GM23338 (cell line): ENCODE measurements around the gene WFDC9. TPM values are rescaled to one million over a fixed set of nuclear protein-coding genes. Genes with fewer than 3 reads are reported as not detected.
"Not testable (repeated sequence)": the region's sequence is repeated elsewhere in the genome, so short reads cannot be mapped to it uniquely, and the experiment has no call there.

ENCODE experiments used
- ATAC-seq: fragments of 200-7000 bp; cut with Tn5 transposase; 3 replicates; pipeline ENCODE4 v1.9.1; 2020
- DNase-seq: peaks from one replicate; pipeline ENCODE4 v3.0.0-alpha.2; 2015; ENCODE audit warnings: low spot score
- H2AFZ ChIP-seq: fragments of 200-600 bp; sonication (generic); 2 replicates; pipeline ENCODE4 v1.8.0; 2016; ENCODE audit warnings: antibody characterized with exemption, mild to moderate bottlenecking, moderate library complexity
- H3F3A ChIP-seq: fragments of 200-600 bp; sonication (generic); replicated peaks from 2 replicates; pipeline ENCODE4 v1.8.0; 2017; ENCODE audit warnings: antibody characterized with exemption, mixed run types, low read depth
- H3K27ac ChIP-seq: fragments of 200-600 bp; sonication (generic); 2 replicates; pipeline ENCODE4 v1.6.1; 2016; ENCODE audit warnings: low read depth
- H3K27me3 ChIP-seq: fragments of 200-600 bp; sonication (generic); 2 replicates; pipeline ENCODE4 v1.8.0; 2016; ENCODE audit warnings: mild to moderate bottlenecking, mixed run types, moderate library complexity; ENCODE audit not compliant: insufficient read depth
- H3K36me3 ChIP-seq: fragments of 200-600 bp; sonication (generic); 2 replicates; pipeline ENCODE4 v1.8.0; 2016; ENCODE audit warnings: mild to moderate bottlenecking; ENCODE audit not compliant: insufficient read depth
- H3K4me1 ChIP-seq: fragments of 200-600 bp; sonication (generic); 2 replicates; pipeline ENCODE4 v1.8.0; 2016; ENCODE audit warnings: mild to moderate bottlenecking, moderate library complexity; ENCODE audit not compliant: insufficient read depth
- H3K4me2 ChIP-seq: fragments of 200-600 bp; sonication (generic); 2 replicates; pipeline ENCODE4 v1.7.1; 2017; ENCODE audit warnings: mixed run types
- H3K4me3 ChIP-seq: fragments of 200-600 bp; sonication (generic); 2 replicates; pipeline ENCODE4 v1.6.1; 2016; ENCODE audit warnings: mixed run types
- H3K79me2 ChIP-seq: fragments of 200-600 bp; sonication (generic); replicated peaks from 2 replicates; pipeline ENCODE4 v1.8.0; 2017; ENCODE audit warnings: mild to moderate bottlenecking; ENCODE audit not compliant: insufficient read depth
- H3K9me2 ChIP-seq: fragments of 200-600 bp; sonication (generic); 2 replicates; pipeline ENCODE4 v1.8.0; 2017; ENCODE audit not compliant: insufficient read depth
- H4K20me1 ChIP-seq: fragments of 200-600 bp; sonication (generic); replicated peaks from 2 replicates; pipeline ENCODE4 v1.8.0; 2017; ENCODE audit warnings: mild to moderate bottlenecking; ENCODE audit not compliant: insufficient read depth
- H3K27ac Mint-ChIP-seq: 2 replicates; pipeline ENCODE4 v1.8.0; 2020; ENCODE audit warnings: inconsistent platforms, mild to moderate bottlenecking, moderate library complexity, mixed read lengths
- H3K27me3 Mint-ChIP-seq: 3 replicates; pipeline ENCODE4 v1.8.0; 2022; ENCODE audit warnings: low read depth, mild to moderate bottlenecking, moderate library complexity, mixed read lengths, inconsistent platforms; ENCODE audit not compliant: insufficient read depth, poor library complexity
- H3K36me3 Mint-ChIP-seq: 3 replicates; pipeline ENCODE4 v1.8.0; 2021; ENCODE audit warnings: low read depth, mild to moderate bottlenecking, inconsistent platforms, moderate library complexity, mixed read lengths
- H3K4me1 Mint-ChIP-seq: 3 replicates; pipeline ENCODE4 v1.8.0; 2020; ENCODE audit warnings: mild to moderate bottlenecking, inconsistent platforms, mixed read lengths
- H3K4me3 Mint-ChIP-seq: 3 replicates; pipeline ENCODE4 v1.8.0; 2021; ENCODE audit warnings: moderate library complexity, mild to moderate bottlenecking, inconsistent platforms, mixed read lengths
- H3K9me3 Mint-ChIP-seq: 3 replicates; pipeline ENCODE4 v1.8.0; 2020; ENCODE audit warnings: moderate library complexity, mild to moderate bottlenecking, inconsistent platforms, mixed read lengths
- CREB1 ChIP-seq: fragments of 250-450 bp; sonication (Bioruptor Pico); IDR thresholded peaks from 2 replicates; pipeline ENCODE4 v1.5.0; 2020; ENCODE audit warnings: low read depth, mild to moderate bottlenecking, moderate library complexity
- polyA plus RNA-seq: library from polyadenylated mRNA; unstranded; fragments of >200 nt; fragmentation: Nextera tagmentation; extraction: Ambion mirVana; gene quantifications from 2 replicates; pipeline ENCODE4 v1.2.1, GENCODE V29; 2016
- small RNA-seq: library from RNA; depleted of rRNA; stranded (forward); fragments of <200 nt; gene quantifications from one replicate; pipeline ENCODE3, GENCODE V24; 2014; ENCODE audit warnings: low replicate concordance
- total RNA-seq: library from RNA; depleted of rRNA; stranded (reverse); fragments of >200 nt; shearing (Covaris generic); gene quantifications from 2 replicates; pipeline ENCODE4 v1.2.3, GENCODE V29; 2014; rRNA removed

WFDC9 gene
- total and polyA plus RNA-seq, 2 experiments from 2014 or later: not detected

DNA sequence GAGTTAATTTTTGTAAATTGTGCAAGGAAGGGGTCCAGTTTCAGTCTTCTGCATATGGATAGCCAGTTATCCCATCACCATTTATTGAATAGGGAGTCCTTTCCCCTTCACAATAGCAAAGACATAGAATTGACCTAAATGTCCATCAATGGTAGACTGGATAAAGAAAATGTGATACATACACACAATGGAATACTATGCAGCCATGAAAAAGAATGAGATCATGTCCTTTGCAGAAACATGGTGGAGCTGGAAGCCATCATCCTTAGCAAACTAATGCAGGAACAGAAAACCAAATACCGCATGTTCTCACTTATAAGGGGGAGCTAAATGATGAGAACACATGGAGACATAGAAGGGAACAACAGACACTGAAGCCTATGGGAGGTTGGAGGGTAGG is 61.4 kb downstream of the WFDC9 start:
- H3K27ac Mint-ChIP-seq, DNase-seq, H3K4me1 ChIP-seq, H3K4me3 ChIP-seq, H3K36me3 Mint-ChIP-seq, H3K4me1 Mint-ChIP-seq, H3K27me3 Mint-ChIP-seq, H3K27me3 ChIP-seq, ATAC-seq, H3K9me2 ChIP-seq, H3K79me2 ChIP-seq, H3K4me3 Mint-ChIP-seq, H3K36me3 ChIP-seq, H3K27ac ChIP-seq, H4K20me1 ChIP-seq, H3K4me2 ChIP-seq, H3K9me3 Mint-ChIP-seq, H3F3A ChIP-seq, H2AFZ ChIP-seq: not testable (repeated sequence)

DNA sequence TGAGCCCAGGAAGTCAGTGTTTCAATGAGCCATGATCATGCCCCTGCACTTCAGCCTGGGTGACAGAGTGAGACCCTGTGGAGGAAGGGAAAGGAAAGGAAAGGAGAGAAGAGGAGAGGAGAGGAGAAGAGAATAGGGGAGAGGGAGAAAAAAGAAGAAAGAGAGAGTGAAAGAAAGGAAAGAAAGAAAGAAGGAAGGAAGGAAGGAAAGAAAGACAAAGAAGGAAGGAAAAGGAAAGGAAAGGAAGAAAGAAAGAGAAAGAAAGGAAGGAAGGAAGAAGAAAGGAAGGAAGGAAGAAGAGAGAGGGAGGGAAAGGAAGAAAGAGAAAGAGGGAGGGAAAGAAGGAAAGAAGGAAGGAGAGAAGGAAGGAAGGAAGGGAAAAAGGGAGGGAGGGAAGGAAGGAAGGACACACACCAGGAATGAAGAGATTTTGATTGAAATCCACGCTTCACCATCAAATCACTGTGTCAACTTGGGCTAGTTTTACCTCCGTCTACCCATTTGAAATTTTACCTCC is 66.3 kb downstream of the WFDC9 start:
- Mint-ChIP-seq H3K36me3 (no peaks in the 10 kb centered on the region), H3K4me1 (peaks cover 6% of the 10 kb centered on the region; the same call in 2 of the 3 replicates), H3K4me3 (no peak overlapping the region), H3K27ac (no peak overlapping the region), H3K9me3 (no peaks in the 10 kb centered on the region; the same call in 2 of the 3 replicates), H3K27me3 (peaks cover 4% of the 10 kb centered on the region)
- Histone ChIP-seq H3F3A (no peaks in the 10 kb centered on the region), H4K20me1 (no peaks in the 10 kb centered on the region), H3K27me3 (no peaks in the 10 kb centered on the region), H3K79me2 (no peaks in the 10 kb centered on the region), H2AFZ (peak overlapping the region; percentile 83; the same call in 1 of the 2 replicates), H3K27ac (no peak overlapping the region), H3K4me1 (no peaks in the 10 kb centered on the region; the same call in 1 of the 2 replicates), H3K4me2 (no peak overlapping the region), H3K9me2 (peaks cover 2% of the 10 kb centered on the region; the same call in 1 of the 2 replicates), H3K4me3 (no peak overlapping the region), H3K36me3 (no peaks in the 10 kb centered on the region)
- no peak for DNase-seq
- TF ChIP-seq CREB1 (CRISPR knock-in tag): no peak
- no peak for ATAC-seq

Small RNAs within 50 kb of the gene (small RNA-seq; reads per million reads assigned to genes)
- not detected for gene RNA5SP485

Other genes starting within 250 kb of the WFDC9 start
- 25.8 and 28.0 TPM in 2 replicates for gene DBNDD2, start 223.0 kb downstream of the WFDC9 start, total RNA-seq
- 62.5 and 64.4 TPM in 2 replicates for gene DBNDD2, start 223.0 kb downstream of the WFDC9 start, polyA plus RNA-seq
- gene PIGT, start 215.1 kb downstream of the WFDC9 start, total RNA-seq: 55.5 and 63.1 TPM in 2 replicates
- 48.2 and 48.4 TPM in 2 replicates for gene PIGT, start 215.1 kb downstream of the WFDC9 start, polyA plus RNA-seq
- gene WFDC2, start 161.5 kb downstream of the WFDC9 start, total RNA-seq: 27.2 and 28.0 TPM in 2 replicates
- gene WFDC2, start 161.5 kb downstream of the WFDC9 start, polyA plus RNA-seq: 155 and 161 TPM in 2 replicates
- gene SPINT3, start 115.7 kb downstream of the WFDC9 start, total RNA-seq: not detected in 2 replicates
- not detected in 2 replicates for gene SPINT3, start 115.7 kb downstream of the WFDC9 start, polyA plus RNA-seq
- gene WFDC6, start 91.8 kb downstream of the WFDC9 start, total RNA-seq: not detected in 2 replicates
- not detected in 2 replicates for gene WFDC6, start 91.8 kb downstream of the WFDC9 start, polyA plus RNA-seq
- 0.04 TPM in 1 of 2 replicates, not detected in the other for gene EPPIN, start 83.9 kb downstream of the WFDC9 start, total RNA-seq
- gene EPPIN, start 83.9 kb downstream of the WFDC9 start, polyA plus RNA-seq: 0.23 and 0.78 TPM in 2 replicates
- gene WFDC8, start 52.0 kb downstream of the WFDC9 start, total RNA-seq: not detected in 2 replicates
- 0.23 TPM in 1 of 2 replicates, not detected in the other for gene WFDC8, start 52.0 kb downstream of the WFDC9 start, polyA plus RNA-seq
- not detected in 2 replicates for gene WFDC10A, start 1.5 kb downstream of the WFDC9 start, total RNA-seq
- gene WFDC10A, start 1.5 kb downstream of the WFDC9 start, polyA plus RNA-seq: 0.43 TPM in 1 of 2 replicates, not detected in the other
- gene WFDC11, start 39.0 kb upstream of the WFDC9 start, total RNA-seq: not detected in 2 replicates
- gene WFDC11, start 39.0 kb upstream of the WFDC9 start, polyA plus RNA-seq: 0.87 TPM in 1 of 2 replicates, not detected in the other
- not detected in 2 replicates for gene WFDC13, start 70.8 kb upstream of the WFDC9 start, total RNA-seq
- gene WFDC13, start 70.8 kb upstream of the WFDC9 start, polyA plus RNA-seq: not detected in 2 replicates
- not detected in 2 replicates for gene WFDC10B, start 73.7 kb upstream of the WFDC9 start, total RNA-seq
- 0.50 and 1.0 TPM in 2 replicates for gene WFDC10B, start 73.7 kb upstream of the WFDC9 start, polyA plus RNA-seq
- not detected in 2 replicates for gene SPINT4, start 91.1 kb upstream of the WFDC9 start, total RNA-seq
- not detected in 2 replicates for gene SPINT4, start 91.1 kb upstream of the WFDC9 start, polyA plus RNA-seq
- gene WFDC3, start 160.6 kb upstream of the WFDC9 start, total RNA-seq: 0.73 TPM in 1 of 2 replicates, not detected in the other
- 0.36 TPM in 1 of 2 replicates, not detected in the other for gene WFDC3, start 160.6 kb upstream of the WFDC9 start, polyA plus RNA-seq
- gene DNTTIP1, start 160.7 kb upstream of the WFDC9 start, total RNA-seq: 21.4 and 31.6 TPM in 2 replicates
- gene DNTTIP1, start 160.7 kb upstream of the WFDC9 start, polyA plus RNA-seq: 50.3 TPM in 2 replicates
- 198 and 247 TPM in 2 replicates for gene UBE2C, start 181.4 kb upstream of the WFDC9 start, total RNA-seq
- gene UBE2C, start 181.4 kb upstream of the WFDC9 start, polyA plus RNA-seq: 698 and 742 TPM in 2 replicates
- 0.59 TPM in 1 of 2 replicates, not detected in the other for gene TNNC2, start 196.0 kb upstream of the WFDC9 start, total RNA-seq
- 32.5 and 33.3 TPM in 2 replicates for gene TNNC2, start 196.0 kb upstream of the WFDC9 start, polyA plus RNA-seq
- 26.7 and 31.5 TPM in 2 replicates for gene SNX21, start 202.5 kb upstream of the WFDC9 start, total RNA-seq
- gene SNX21, start 202.5 kb upstream of the WFDC9 start, polyA plus RNA-seq: 13.3 and 15.5 TPM in 2 replicates
- 55.6 and 75.2 TPM in 2 replicates for gene ACOT8, start 226.1 kb upstream of the WFDC9 start, total RNA-seq
- gene ACOT8, start 226.1 kb upstream of the WFDC9 start, polyA plus RNA-seq: 42.0 and 43.1 TPM in 2 replicates
- 7.5 and 8.2 TPM in 2 replicates for gene ZSWIM3, start 226.3 kb upstream of the WFDC9 start, total RNA-seq
- gene ZSWIM3, start 226.3 kb upstream of the WFDC9 start, polyA plus RNA-seq: 2.0 and 3.0 TPM in 2 replicates
- gene ZSWIM1, start 249.9 kb upstream of the WFDC9 start, total RNA-seq: 16.2 and 17.6 TPM in 2 replicates
- gene ZSWIM1, start 249.9 kb upstream of the WFDC9 start, polyA plus RNA-seq: 11.5 and 12.7 TPM in 2 replicates